Liver (tissue), 9 donors: ENCODE measurements around the gene IFT122. TPM values are rescaled to one million over a fixed set of nuclear protein-coding genes. Genes with fewer than 3 reads are reported as not detected.

Source experiments
- DNase-seq: peaks from one replicate; pipeline ENCODE4 v3.0.0-alpha.2; 2017; ENCODE audit warnings: low spot score
- H3K27ac ChIP-seq, 2 donors: one replicate each; pipeline ENCODE4 v1.7.0; 2013; ENCODE audit warnings: inconsistent platforms in 2 of 2, low read length in 2 of 2, control low read depth in 1 of 2, low read depth in 1 of 2, mild to moderate bottlenecking in 1 of 2
- H3K27me3 ChIP-seq, 4 donors: one replicate each; pipeline versions ENCODE4 v1.6.1 to v1.7.0; 2013; ENCODE audit warnings: low read length in 3 of 4, inconsistent platforms in 1 of 4, mild to moderate bottlenecking in 1 of 4, moderate library complexity in 1 of 4; ENCODE audit not compliant: control insufficient read depth in 4 of 4, insufficient read depth in 4 of 4
- H3K36me3 ChIP-seq, 4 donors: one replicate each; pipeline versions ENCODE4 v1.6.1 to v1.7.0; 2013; ENCODE audit warnings: low read length in 3 of 4, mild to moderate bottlenecking in 3 of 4, low read depth in 1 of 4, moderate library complexity in 1 of 4; ENCODE audit not compliant: control insufficient read depth in 4 of 4, insufficient read depth in 3 of 4
- H3K4me1 ChIP-seq, 4 donors: one replicate each; pipeline versions ENCODE4 v1.6.1 to v1.7.0; 2013; ENCODE audit warnings: low read length in 3 of 4, mild to moderate bottlenecking in 3 of 4, moderate library complexity in 1 of 4; ENCODE audit not compliant: control insufficient read depth in 4 of 4, insufficient read depth in 4 of 4
- H3K4me3 ChIP-seq, 3 donors: one replicate each; pipeline versions ENCODE4 v1.6.1 to v1.7.0; 2013; ENCODE audit warnings: low read length in 3 of 3, control low read depth in 1 of 3, low read depth in 1 of 3, mild to moderate bottlenecking in 1 of 3
- H3K9ac ChIP-seq, 2 donors: one replicate each; pipeline ENCODE4 v1.7.0; 2013; ENCODE audit warnings: low read length in 2 of 2, mild to moderate bottlenecking in 2 of 2, moderate library complexity in 2 of 2, control low read depth in 1 of 2, low read depth in 1 of 2
- H3K9me3 ChIP-seq, 4 donors: one replicate each; pipeline versions ENCODE4 v1.6.1 to v1.7.0; 2013; ENCODE audit warnings: low read length in 3 of 4; ENCODE audit not compliant: control insufficient read depth in 4 of 4
- CTCF ChIP-seq: fragments of 150-350 bp; IDR thresholded peaks from 2 replicates; pipeline ENCODE4 v1.5.1; 2017; ENCODE audit warnings: improper control_type of control experiment, low read depth, low read length; ENCODE audit not compliant: missing input control
- EGR1 ChIP-seq, 2 donors: IDR thresholded peaks; 2 replicates each; pipeline ENCODE4 v1.6.1; 2016 to 2018; ENCODE audit warnings: antibody characterized with exemption in 2 of 2, low read depth in 2 of 2
- FOXA1 ChIP-seq: IDR thresholded peaks from 2 replicates; pipeline ENCODE4 v1.6.1; 2016; ENCODE audit warnings: antibody characterized with exemption
- FOXA2 ChIP-seq: IDR thresholded peaks from 2 replicates; pipeline ENCODE4 v1.6.1; 2016; ENCODE audit warnings: antibody characterized with exemption
- GABPA ChIP-seq, 2 donors: IDR thresholded peaks in 1 of 2; conservative IDR thresholded peaks in 1 of 2; 2 replicates each; pipeline ENCODE4 v1.6.1; 2016; ENCODE audit warnings: antibody characterized with exemption in 2 of 2, mild to moderate bottlenecking in 1 of 2, moderate library complexity in 1 of 2
- HNF4A ChIP-seq, 2 donors: conservative IDR thresholded peaks; 2 replicates each; pipeline ENCODE4 v1.6.1; 2016; ENCODE audit warnings: antibody characterized with exemption in 2 of 2, mild to moderate bottlenecking in 2 of 2
- HNF4G ChIP-seq: IDR thresholded peaks from 2 replicates; pipeline ENCODE4 v1.6.1; 2016; ENCODE audit warnings: antibody characterized with exemption
- JUND ChIP-seq, 2 donors: IDR thresholded peaks; 2 replicates each; pipeline ENCODE4 v1.6.1; 2016; ENCODE audit warnings: antibody characterized with exemption in 2 of 2
- MAX ChIP-seq: IDR thresholded peaks from 2 replicates; pipeline ENCODE4 v1.6.1; 2016; ENCODE audit warnings: antibody characterized with exemption
- NR2F2 ChIP-seq: IDR thresholded peaks from 2 replicates; pipeline ENCODE4 v1.6.1; 2016; ENCODE audit warnings: antibody characterized with exemption
- RAD21 ChIP-seq, 2 donors: IDR thresholded peaks; 2 replicates each; pipeline ENCODE4 v1.6.1; 2016; ENCODE audit warnings: antibody characterized with exemption in 2 of 2, mild to moderate bottlenecking in 2 of 2
- RXRA ChIP-seq, 2 donors: IDR thresholded peaks; 2 replicates each; pipeline ENCODE4 v1.6.1; 2017 to 2018; ENCODE audit warnings: antibody characterized with exemption in 2 of 2, mild to moderate bottlenecking in 1 of 2
- TAF1 ChIP-seq: conservative IDR thresholded peaks from 2 replicates; pipeline ENCODE4 v1.6.1; 2016; ENCODE audit warnings: antibody characterized with exemption, mild to moderate bottlenecking
- ZBTB33 ChIP-seq: IDR thresholded peaks from 2 replicates; pipeline ENCODE4 v1.6.1; 2016; ENCODE audit warnings: antibody characterized with exemption
- WGBS: extraction: QIAGEN DNeasy Blood & Tissue Kit; methylation state at CpG from one replicate; pipeline ENCODE4 v1.1.7; 2013; 5-methylcytosine and 5-hydroxymethylcytosine counted together
- polyA plus RNA-seq, 2 donors: library from polyadenylated mRNA; stranded (reverse) in 1 of 2; unstranded in 1 of 2; fragments of 200-250 nt in 1 of 2; fragments of >200 nt in 1 of 2; fragmentation: Nextera tagmentation in 1 of 2; extraction: Ambion mirVana in 1 of 2; gene quantifications; one replicate each; pipeline versions ENCODE4 v1.2.1 to v1.2.3, GENCODE V29; 2013 to 2015
- total RNA-seq, 2 donors: library from RNA; depleted of rRNA; stranded (reverse); fragments of >200 nt; gene quantifications; one replicate each; pipeline ENCODE4 v1.2.3, GENCODE V29; 2014
- TF ChIP-seq, protein P1 (sequence below): IDR thresholded peaks from 2 replicates; pipeline ENCODE4 v1.6.1; 2016; ENCODE audit warnings: antibody characterized with exemption
- TF ChIP-seq, protein P2 (sequence below): IDR thresholded peaks from 2 replicates; pipeline ENCODE4 v1.6.1; 2016; ENCODE audit warnings: antibody characterized with exemption, mild to moderate bottlenecking
- donor health status: healthy.
- donor health status: healthy.
- donor health status: healthy.
- donor health status: healthy.
- donor health status: healthy.

Gene IFT122
- total and polyA plus RNA-seq, 4 donors: 3.3 to 25.8 (median 10.6) TPM

DNA sequence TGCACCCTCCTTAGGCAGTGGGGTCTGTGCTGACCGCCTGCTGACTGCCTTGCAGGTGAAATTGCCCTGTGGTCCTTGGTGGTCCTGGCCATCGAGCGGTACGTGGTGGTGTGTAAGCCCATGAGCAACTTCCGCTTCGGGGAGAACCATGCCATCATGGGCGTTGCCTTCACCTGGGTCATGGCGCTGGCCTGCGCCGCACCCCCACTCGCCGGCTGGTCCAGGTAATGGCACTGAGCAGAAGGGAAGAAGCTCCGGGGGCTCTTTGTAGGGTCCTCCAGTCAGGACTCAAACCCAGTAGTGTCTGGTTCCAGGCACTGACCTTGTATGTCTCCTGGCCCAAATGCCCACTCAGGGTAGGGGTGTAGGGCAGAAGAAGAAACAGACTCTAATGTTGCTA lies 90.8 kb downstream of the IFT122 start (continued):
- no peak for TF ChIP-seq ZBTB33
- no peak for TF ChIP-seq EGR1 (IDR thresholded peaks at IDR 0.05; ENCODE audit: low read depth in 2 of 2)
- no peak for TF ChIP-seq TAF1
- TF ChIP-seq, protein P1, sequence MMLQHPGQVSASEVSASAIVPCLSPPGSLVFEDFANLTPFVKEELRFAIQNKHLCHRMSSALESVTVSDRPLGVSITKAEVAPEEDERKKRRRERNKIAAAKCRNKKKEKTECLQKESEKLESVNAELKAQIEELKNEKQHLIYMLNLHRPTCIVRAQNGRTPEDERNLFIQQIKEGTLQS: no peak
- no peak for TF ChIP-seq GABPA (IDR thresholded peaks at IDR 0.05 in 1 of 2, conservative IDR thresholded peaks at IDR 0.05 in 1 of 2)
- no peak for TF ChIP-seq FOXA1
- TF ChIP-seq NR2F2: no peak
- TF ChIP-seq MAX: no peak
- TF ChIP-seq HNF4G: no peak
- TF ChIP-seq RXRA (IDR thresholded peaks at IDR 0.05): no peak
- no peak for TF ChIP-seq RAD21 (IDR thresholded peaks at IDR 0.05)
- TF ChIP-seq FOXA2: no peak

DNA sequence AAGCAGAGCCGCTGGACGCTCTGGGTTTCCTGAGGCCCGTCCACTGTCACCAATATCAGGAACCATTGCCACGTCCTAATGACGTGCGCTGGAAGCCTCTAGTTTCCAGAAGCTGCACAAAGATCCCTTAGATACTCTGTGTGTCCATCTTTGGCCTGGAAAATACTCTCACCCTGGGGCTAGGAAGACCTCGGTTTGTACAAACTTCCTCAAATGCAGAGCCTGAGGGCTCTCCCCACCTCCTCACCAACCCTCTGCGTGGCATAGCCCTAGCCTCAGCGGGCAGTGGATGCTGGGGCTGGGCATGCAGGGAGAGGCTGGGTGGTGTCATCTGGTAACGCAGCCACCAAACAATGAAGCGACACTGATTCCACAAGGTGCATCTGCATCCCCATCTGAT lies 91.7 kb downstream of the IFT122 start:
- Histone ChIP-seq H3K4me3 (no peak overlapping the region), H3K27ac (no peak overlapping the region), H3K9ac (no peak overlapping the region), H3K36me3 (no peaks in the 10 kb centered on the region), H3K9me3 (no peaks in the 10 kb centered on the region), H3K4me1 (no peaks in the 10 kb centered on the region), H3K27me3 (no peaks in the 10 kb centered on the region)
- WGBS: 95% methylated on average over 11 of the region's 11 CpGs
- no peak for TF ChIP-seq CTCF
- TF ChIP-seq NR2F2: no peak
- no peak for TF ChIP-seq JUND (IDR thresholded peaks at IDR 0.05)
- TF ChIP-seq, protein P1: no peak
- TF ChIP-seq, protein P2, sequence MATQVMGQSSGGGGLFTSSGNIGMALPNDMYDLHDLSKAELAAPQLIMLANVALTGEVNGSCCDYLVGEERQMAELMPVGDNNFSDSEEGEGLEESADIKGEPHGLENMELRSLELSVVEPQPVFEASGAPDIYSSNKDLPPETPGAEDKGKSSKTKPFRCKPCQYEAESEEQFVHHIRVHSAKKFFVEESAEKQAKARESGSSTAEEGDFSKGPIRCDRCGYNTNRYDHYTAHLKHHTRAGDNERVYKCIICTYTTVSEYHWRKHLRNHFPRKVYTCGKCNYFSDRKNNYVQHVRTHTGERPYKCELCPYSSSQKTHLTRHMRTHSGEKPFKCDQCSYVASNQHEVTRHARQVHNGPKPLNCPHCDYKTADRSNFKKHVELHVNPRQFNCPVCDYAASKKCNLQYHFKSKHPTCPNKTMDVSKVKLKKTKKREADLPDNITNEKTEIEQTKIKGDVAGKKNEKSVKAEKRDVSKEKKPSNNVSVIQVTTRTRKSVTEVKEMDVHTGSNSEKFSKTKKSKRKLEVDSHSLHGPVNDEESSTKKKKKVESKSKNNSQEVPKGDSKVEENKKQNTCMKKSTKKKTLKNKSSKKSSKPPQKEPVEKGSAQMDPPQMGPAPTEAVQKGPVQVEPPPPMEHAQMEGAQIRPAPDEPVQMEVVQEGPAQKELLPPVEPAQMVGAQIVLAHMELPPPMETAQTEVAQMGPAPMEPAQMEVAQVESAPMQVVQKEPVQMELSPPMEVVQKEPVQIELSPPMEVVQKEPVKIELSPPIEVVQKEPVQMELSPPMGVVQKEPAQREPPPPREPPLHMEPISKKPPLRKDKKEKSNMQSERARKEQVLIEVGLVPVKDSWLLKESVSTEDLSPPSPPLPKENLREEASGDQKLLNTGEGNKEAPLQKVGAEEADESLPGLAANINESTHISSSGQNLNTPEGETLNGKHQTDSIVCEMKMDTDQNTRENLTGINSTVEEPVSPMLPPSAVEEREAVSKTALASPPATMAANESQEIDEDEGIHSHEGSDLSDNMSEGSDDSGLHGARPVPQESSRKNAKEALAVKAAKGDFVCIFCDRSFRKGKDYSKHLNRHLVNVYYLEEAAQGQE: no peak
- TF ChIP-seq ZBTB33: no peak
- no peak for TF ChIP-seq HNF4A (conservative IDR thresholded peaks at IDR 0.05)
- TF ChIP-seq RXRA (IDR thresholded peaks at IDR 0.05): no peak
- no peak for TF ChIP-seq RAD21 (IDR thresholded peaks at IDR 0.05)
- DNase-seq: no peak
